Peyer's patch (tissue), 4 donors: ENCODE measurements around the gene ACTL8. TPM values are rescaled to one million over a fixed set of nuclear protein-coding genes. Genes with fewer than 3 reads are reported as not detected.

Experiments
- DNase-seq, 3 donors: peaks; one replicate each; pipeline ENCODE4 v3.0.0-alpha.2; 2017 to 2019
- H3K27ac ChIP-seq, 4 donors: fragments of 200-600 bp; sonication (generic); one replicate each; pipeline ENCODE4 v1.5.1; 2016 to 2019
- H3K27me3 ChIP-seq, 2 donors: fragments of 200-600 bp; sonication (generic); one replicate each; pipeline ENCODE4 v1.5.1; 2019
- H3K36me3 ChIP-seq, 3 donors: fragments of 200-600 bp; sonication (generic); one replicate each; pipeline ENCODE4 v1.5.1; 2016 to 2019
- H3K4me1 ChIP-seq, 4 donors: fragments of 200-600 bp; sonication (generic); one replicate each; pipeline ENCODE4 v1.5.1; 2016 to 2019
- H3K4me3 ChIP-seq, 4 donors: fragments of 200-600 bp; sonication (generic); 1 replicate in 3 of 4; 2 replicates in 1 of 4; pipeline ENCODE4 v1.5.1; 2016 to 2019; ENCODE audit warnings: mild to moderate bottlenecking in 1 of 4
- H3K9me3 ChIP-seq, 4 donors: fragments of 200-600 bp; sonication (generic); one replicate each; pipeline ENCODE4 v1.5.1; 2016 to 2019; ENCODE audit warnings: mild to moderate bottlenecking in 1 of 4
- POLR2A ChIP-seq, 2 donors: fragments of 450-650 bp; IDR thresholded peaks; one replicate each; pipeline ENCODE4 v1.5.1; 2017; ENCODE audit warnings: antibody characterized with exemption in 2 of 2, mild to moderate bottlenecking in 2 of 2, moderate library complexity in 2 of 2
- total RNA-seq, 4 donors: library from RNA; depleted of rRNA; stranded (reverse); fragments of >200 nt; gene quantifications; one replicate each; pipeline ENCODE4 v1.1.0, GENCODE V29; 2016
- TF ChIP-seq, protein P1 (sequence below), 6 experiments: fragments of 450-650 bp in 4 of 6; fragments of 200-600 bp in 2 of 6; sonication (generic) in 1 of 6; IDR thresholded peaks; one replicate each; pipeline ENCODE4 v1.5.1; 2017 to 2019; ENCODE audit warnings: antibody characterized with exemption in 6 of 6, mild to moderate bottlenecking in 3 of 6, moderate library complexity in 1 of 6

ACTL8 gene
- total RNA-seq, 4 donors from 2014 or later: not detected

DNA sequence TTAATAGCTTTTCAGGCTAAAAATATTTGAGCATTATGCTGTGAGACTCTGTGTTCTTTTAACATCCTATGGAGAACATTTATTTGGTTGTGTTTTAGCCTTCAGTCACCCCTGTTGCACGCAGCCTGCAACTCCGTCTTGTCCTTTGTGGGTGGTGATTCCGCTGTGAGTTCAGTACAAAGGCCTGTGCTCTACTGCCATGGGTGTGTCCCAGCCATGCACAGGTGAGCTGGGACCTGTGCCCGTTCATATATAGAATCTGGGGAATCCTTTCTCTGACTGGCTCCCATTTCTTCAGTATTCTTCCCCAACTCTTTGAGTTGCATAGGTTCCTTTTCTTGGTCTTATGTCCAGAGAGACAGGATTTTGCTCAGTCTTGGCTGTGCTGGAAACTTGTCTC is 61.4 kb downstream of the ACTL8 start:
- no peak for DNase-seq
- Histone ChIP-seq H3K4me3 (no peak overlapping the region), H3K4me1 (no peaks in the 10 kb centered on the region), H3K27ac (no peak overlapping the region), H3K27me3 (no peaks in the 10 kb centered on the region), H3K9me3 (no peaks in the 10 kb centered on the region), H3K36me3 (no peaks in the 10 kb centered on the region)
- TF ChIP-seq, protein P1, sequence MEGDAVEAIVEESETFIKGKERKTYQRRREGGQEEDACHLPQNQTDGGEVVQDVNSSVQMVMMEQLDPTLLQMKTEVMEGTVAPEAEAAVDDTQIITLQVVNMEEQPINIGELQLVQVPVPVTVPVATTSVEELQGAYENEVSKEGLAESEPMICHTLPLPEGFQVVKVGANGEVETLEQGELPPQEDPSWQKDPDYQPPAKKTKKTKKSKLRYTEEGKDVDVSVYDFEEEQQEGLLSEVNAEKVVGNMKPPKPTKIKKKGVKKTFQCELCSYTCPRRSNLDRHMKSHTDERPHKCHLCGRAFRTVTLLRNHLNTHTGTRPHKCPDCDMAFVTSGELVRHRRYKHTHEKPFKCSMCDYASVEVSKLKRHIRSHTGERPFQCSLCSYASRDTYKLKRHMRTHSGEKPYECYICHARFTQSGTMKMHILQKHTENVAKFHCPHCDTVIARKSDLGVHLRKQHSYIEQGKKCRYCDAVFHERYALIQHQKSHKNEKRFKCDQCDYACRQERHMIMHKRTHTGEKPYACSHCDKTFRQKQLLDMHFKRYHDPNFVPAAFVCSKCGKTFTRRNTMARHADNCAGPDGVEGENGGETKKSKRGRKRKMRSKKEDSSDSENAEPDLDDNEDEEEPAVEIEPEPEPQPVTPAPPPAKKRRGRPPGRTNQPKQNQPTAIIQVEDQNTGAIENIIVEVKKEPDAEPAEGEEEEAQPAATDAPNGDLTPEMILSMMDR (IDR thresholded peaks at IDR 0.05): no peak
- TF ChIP-seq POLR2A (IDR thresholded peaks at IDR 0.05): no peak

DNA sequence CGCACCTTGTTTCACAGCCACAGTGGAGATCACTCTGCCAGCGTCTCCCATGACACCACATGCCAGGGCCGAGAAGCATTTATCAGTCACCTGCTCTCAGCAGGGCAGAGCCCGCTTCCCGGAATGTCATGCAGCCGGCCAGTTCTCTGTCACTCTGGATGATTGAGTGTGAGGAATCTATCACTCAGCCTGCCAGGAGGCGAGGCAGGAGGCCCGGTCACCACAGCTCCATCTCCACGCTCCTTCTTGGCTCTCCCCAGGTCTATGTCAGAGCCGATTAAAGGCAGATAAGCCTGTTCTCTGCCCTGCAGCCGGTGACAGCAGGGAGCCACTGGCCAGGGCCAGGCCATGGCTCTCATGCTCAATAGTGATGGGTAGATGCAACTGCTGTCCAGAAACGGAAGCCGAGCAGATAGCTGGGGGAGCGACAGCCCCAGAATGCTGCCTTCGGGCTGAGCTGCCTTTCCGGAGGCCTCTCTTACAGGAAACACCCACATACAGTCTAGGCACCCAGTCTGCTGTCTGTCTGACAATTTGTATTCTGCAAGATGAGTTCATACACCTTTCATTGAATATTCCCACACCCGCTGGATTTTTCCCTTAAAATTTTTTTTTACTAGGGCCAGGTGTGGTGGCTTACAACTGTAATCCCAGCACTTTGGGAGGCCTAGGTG is 64.1 kb downstream of the ACTL8 start:
- peak in 1 of 3 donors; percentile 27 for DNase-seq
- Histone ChIP-seq H3K27me3 (no peaks in the 10 kb centered on the region), H3K36me3 (no peaks in the 10 kb centered on the region), H3K9me3 (no peaks in the 10 kb centered on the region), H3K27ac (no peak overlapping the region), H3K4me1 (no peaks in the 10 kb centered on the region), H3K4me3 (no peak overlapping the region)
- TF ChIP-seq, protein P1 (IDR thresholded peaks at IDR 0.05): no peak
- no peak for TF ChIP-seq POLR2A (IDR thresholded peaks at IDR 0.05)

DNA sequence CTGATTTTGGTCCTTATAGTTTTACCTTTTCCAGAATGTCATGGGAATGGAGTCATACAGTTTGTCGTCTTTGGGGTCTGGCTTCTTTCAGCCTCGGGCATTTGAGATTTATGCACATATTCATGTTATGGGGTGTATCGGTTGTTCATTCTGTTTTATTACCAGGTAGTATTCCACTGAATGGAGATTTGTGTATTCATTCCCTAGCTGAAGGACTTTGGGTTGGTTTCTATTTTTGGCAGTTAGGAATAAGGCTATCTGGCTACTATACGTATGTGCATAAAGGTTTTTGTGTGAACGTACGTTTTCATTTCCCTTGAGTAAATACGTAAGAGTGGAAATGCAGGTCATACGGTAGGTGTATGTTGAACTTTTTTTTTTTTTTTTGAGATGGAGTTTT is 65.1 kb downstream of the ACTL8 start:
- H3K27me3 ChIP-seq: no peaks in the 10 kb centered on the region
- no peaks in the 10 kb centered on the region for H3K36me3 ChIP-seq
- H3K27ac ChIP-seq: no peak overlapping the region
- TF ChIP-seq, protein P1 (IDR thresholded peaks at IDR 0.05): no peak
- no peak for TF ChIP-seq POLR2A (IDR thresholded peaks at IDR 0.05)
- H3K4me1 ChIP-seq: no peaks in the 10 kb centered on the region
- H3K9me3 ChIP-seq: no peaks in the 10 kb centered on the region
- DNase-seq: no peak
- H3K4me3 ChIP-seq: no peak overlapping the region

DNA sequence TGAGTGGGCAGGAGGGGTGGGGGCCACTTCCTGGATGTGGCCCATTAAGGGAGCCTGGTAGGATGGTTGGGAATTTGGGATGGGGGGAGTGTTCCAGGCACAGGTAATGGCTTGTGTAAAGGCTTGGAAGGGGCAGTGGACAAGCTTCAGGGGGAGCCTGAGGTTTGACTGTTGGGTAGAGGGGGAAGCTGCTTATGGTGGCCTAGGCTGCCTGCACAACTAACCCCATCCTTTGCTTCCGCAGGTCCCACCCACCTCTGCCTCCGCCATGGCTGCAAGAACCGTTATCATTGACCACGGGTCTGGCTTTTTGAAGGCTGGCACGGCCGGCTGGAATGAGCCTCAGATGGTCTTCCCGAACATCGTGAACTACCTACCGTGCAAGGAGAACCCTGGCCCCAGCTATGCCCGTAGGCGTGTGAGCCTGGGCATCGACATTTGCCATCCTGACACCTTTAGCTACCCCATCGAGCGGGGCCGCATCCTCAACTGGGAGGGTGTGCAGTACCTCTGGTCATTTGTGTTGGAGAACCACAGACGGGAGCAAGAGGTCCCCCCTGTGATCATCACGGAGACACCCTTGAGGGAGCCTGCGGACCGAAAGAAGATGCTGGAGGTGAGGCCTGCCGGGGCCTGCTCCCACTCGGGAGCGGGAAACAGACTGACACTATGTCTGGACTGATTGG is 67.8 kb downstream of the ACTL8 start:
- no peak overlapping the region for H3K27ac ChIP-seq
- no peak for TF ChIP-seq POLR2A (IDR thresholded peaks at IDR 0.05)
- TF ChIP-seq, protein P1 (IDR thresholded peaks at IDR 0.05): no peak
- H3K27me3 ChIP-seq: no peaks in the 10 kb centered on the region
- no peaks in the 10 kb centered on the region for H3K4me1 ChIP-seq
- H3K4me3 ChIP-seq: no peak overlapping the region
- H3K9me3 ChIP-seq: no peaks in the 10 kb centered on the region
- no peaks in the 10 kb centered on the region for H3K36me3 ChIP-seq
- DNase-seq: peak in 1 of 3 donors; percentile 14

DNA sequence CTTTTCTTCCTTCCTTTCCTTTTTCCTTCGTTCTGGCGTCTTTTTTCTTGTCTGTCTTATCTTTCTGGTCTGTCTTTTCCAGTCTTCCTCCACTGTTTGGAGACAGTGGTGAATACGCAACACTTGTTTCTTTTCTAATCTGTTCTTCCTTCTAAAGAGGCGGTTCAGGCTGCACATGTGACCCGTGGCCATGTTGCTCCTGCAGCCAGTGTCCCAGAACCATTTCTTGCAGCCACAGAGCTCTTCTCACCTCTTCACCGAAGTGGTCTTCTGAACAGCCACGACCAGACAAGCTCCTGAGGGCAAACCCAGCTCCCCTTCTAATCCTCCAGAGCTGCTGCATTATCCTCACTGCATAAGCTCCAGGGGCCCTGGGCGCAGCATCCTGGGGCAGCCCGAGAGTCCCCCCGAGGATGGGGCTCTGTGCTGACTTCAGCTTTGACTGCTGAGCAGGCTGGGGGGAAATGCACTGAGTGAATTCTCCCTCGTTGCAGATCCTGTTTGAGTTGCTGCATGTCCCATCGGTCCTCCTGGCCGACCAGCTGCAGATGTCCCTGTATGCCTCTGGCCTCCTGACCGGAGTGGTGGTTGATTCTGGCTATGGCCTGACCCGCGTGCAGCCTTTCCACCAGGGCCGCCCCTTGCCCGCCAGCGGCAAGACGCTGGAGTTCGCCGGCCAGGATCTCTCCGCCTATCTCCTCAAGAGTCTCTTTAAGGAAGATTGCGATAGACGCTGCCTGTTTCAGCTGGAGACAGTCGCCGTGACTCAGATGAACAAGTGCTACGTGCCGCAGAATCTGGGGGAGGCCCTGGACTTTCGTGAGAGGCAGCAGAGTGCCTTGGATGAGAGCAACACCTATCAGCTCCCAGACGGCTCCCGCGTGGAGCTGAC is 70.4 kb downstream of the ACTL8 start:
- no peaks in the 10 kb centered on the region for H3K27me3 ChIP-seq
- no peaks in the 10 kb centered on the region for H3K4me1 ChIP-seq
- no peaks in the 10 kb centered on the region for H3K9me3 ChIP-seq
- H3K4me3 ChIP-seq: no peak overlapping the region
- TF ChIP-seq POLR2A (IDR thresholded peaks at IDR 0.05): no peak
- TF ChIP-seq, protein P1 (IDR thresholded peaks at IDR 0.05): no peak
- no peak overlapping the region for H3K27ac ChIP-seq
- H3K36me3 ChIP-seq: no peaks in the 10 kb centered on the region
- DNase-seq: peak in 1 of 3 donors; percentile 19
